Psoas muscle (tissue), 8 donors: ENCODE data around the gene C12orf56. TPM values are rescaled to one million over a fixed set of nuclear protein-coding genes. Genes with fewer than 3 reads are reported as not detected.
"Not testable (repeated sequence)": the region's sequence is repeated elsewhere in the genome, so short reads cannot be mapped to it uniquely, and the experiment has no call there.

Experiments
- ATAC-seq, 4 donors: fragments of 200-7000 bp; cut with Tn5 transposase; one replicate each; pipeline ENCODE4 v1.9.1; 2020; ENCODE audit warnings: moderate library complexity in 3 of 4, mild to moderate bottlenecking in 2 of 4
- DNase-seq, 2 donors: peaks; one replicate each; pipeline ENCODE4 v3.0.0-alpha.2; 2020
- H3K27ac ChIP-seq: fragments of 200-600 bp; one replicate; pipeline ENCODE4 v1.8.0; 2022
- H3K27me3 ChIP-seq, 3 donors: fragments of 200-600 bp in 1 of 3; one replicate each; pipeline versions ENCODE4 v1.6.1 to v1.8.0; 2013 to 2022; ENCODE audit warnings: low read length in 2 of 3, mild to moderate bottlenecking in 2 of 3, moderate library complexity in 1 of 3; ENCODE audit not compliant: insufficient read depth in 3 of 3
- H3K36me3 ChIP-seq, 2 donors: fragments of 200-600 bp in 1 of 2; one replicate each; pipeline versions ENCODE4 v1.6.1 to v1.8.0; 2013 to 2022; ENCODE audit warnings: low read depth in 1 of 2, mild to moderate bottlenecking in 1 of 2, moderate library complexity in 1 of 2; ENCODE audit not compliant: insufficient read depth in 1 of 2
- H3K4me1 ChIP-seq: fragments of 200-600 bp; one replicate; pipeline ENCODE4 v1.8.0; 2022
- H3K4me3 ChIP-seq: fragments of 200-600 bp; one replicate; pipeline ENCODE4 v1.8.0; 2022; ENCODE audit warnings: mild to moderate bottlenecking
- H3K9me3 ChIP-seq: fragments of 200-600 bp; one replicate; pipeline ENCODE4 v1.8.0; 2022
- CTCF ChIP-seq: fragments of 200-600 bp; IDR thresholded peaks from one replicate; pipeline ENCODE4 v1.8.0; 2022; ENCODE audit warnings: antibody characterized with exemption
- WGBS, 3 donors: extraction: QIAGEN DNeasy Blood & Tissue Kit; methylation state at CpG; one replicate each; pipeline versions ENCODE4 v1.1.6 to v1.1.7; 2013; 5-methylcytosine and 5-hydroxymethylcytosine counted together
- intact Hi-C, 2 donors: fragments of 100-400 bp; cut with DNase I; formaldehyde crosslinking; loops; one replicate each; pipeline versions ENCODE4 v1.11.0 to v1.14.2; 2022
- polyA plus RNA-seq, 3 donors: library from polyadenylated mRNA; stranded (reverse); fragments of 200-250 nt; gene quantifications; one replicate each; pipeline ENCODE4 v1.2.3, GENCODE V29; 2013
- total RNA-seq, 4 donors: library from RNA; stranded (reverse); fragmentation: NEBNext Ultra II Directional in 2 of 4; extraction: Animal tissue kit (Norgen Biotek cat#: 25700) in 2 of 4; gene quantifications; one replicate each; pipeline versions ENCODE4 v1.2.1 to v1.2.4, GENCODE V29; 2021 to 2023
- donor health status: healthy with polysubstance abuse.
- donor health status: DM: no; HTN: no; CAD: no; lungs with moderate emphysema.
- donor health status: Bipolar disorder and iron deficiency.
- donor health status: healthy.
- donor health status: DM: yes; HTN: yes; CAD: no.
- donor health status: DM: no; HTN: no; CAD: no.
- donor health status: DM: no; HTN: no; CAD: no.
- donor health status: DM: yes; HTN: yes; CAD: no.

The C12orf56 gene
- total and polyA plus RNA-seq, 7 donors, result 0.09 TPM; not detected in 6

- Histone ChIP-seq H3K4me3 (no peak overlapping the region), H3K27me3 (no peaks in the 10 kb centered on the region), H3K36me3 (no peaks in the 10 kb centered on the region), H3K9me3 (peaks cover 3% of the 10 kb centered on the region), H3K4me1 (no peaks in the 10 kb centered on the region), H3K27ac (no peak overlapping the region)
- 78 to 84% (median 79%) methylated on average over 5 of the region's 5 CpGs for WGBS, 3 donors
- TF ChIP-seq CTCF, result no peak
- intact Hi-C loops, result no loop called here
- no peak for DNase-seq
- no peak for ATAC-seq
Measured at GRCh38 chr12:64351265-64351664, 39.3 kb downstream of the C12orf56 start.

GRCh38 chr12:64347630-64348029, 42.9 kb downstream of the C12orf56 start:
- Histone ChIP-seq H3K36me3 (no peaks in the 10 kb centered on the region), H3K4me3 (no peak overlapping the region), H3K27ac (no peak overlapping the region), H3K27me3 (no peaks in the 10 kb centered on the region), H3K9me3 (no peaks in the 10 kb centered on the region), H3K4me1 (no peaks in the 10 kb centered on the region)
- WGBS, 3 donors, result 82 to 89% (median 86%) methylated on average over 2 of the region's 2 CpGs
- no peak for TF ChIP-seq CTCF
- DNase-seq, result no peak
- ATAC-seq, result no peak
- intact Hi-C loops, result no loop called here

GRCh38 chr12:64344631-64345030, 45.9 kb downstream of the C12orf56 start:
- 87 to 92% (median 90%) methylated on average over 4 of the region's 4 CpGs for WGBS, 3 donors
- H3K4me3 ChIP-seq, ATAC-seq, H3K4me1 ChIP-seq, H3K27ac ChIP-seq, H3K36me3 ChIP-seq, intact Hi-C loops, H3K27me3 ChIP-seq, H3K9me3 ChIP-seq, DNase-seq: not testable (repeated sequence)

- H3K4me1 ChIP-seq, intact Hi-C loops, ATAC-seq, H3K36me3 ChIP-seq, H3K9me3 ChIP-seq, H3K4me3 ChIP-seq, H3K27me3 ChIP-seq, H3K27ac ChIP-seq, DNase-seq: not testable (repeated sequence)
- 74 to 89% (median 84%) methylated on average over 2 of the region's 2 CpGs for WGBS, 3 donors
Measured at GRCh38 chr12:64340546-64340945, 50.0 kb downstream of the C12orf56 start.

- no peaks in the 10 kb centered on the region for H3K36me3 ChIP-seq
- no peaks in the 10 kb centered on the region for H3K9me3 ChIP-seq
- H3K27me3 ChIP-seq, result no peaks in the 10 kb centered on the region
- no peak for DNase-seq
- no peak overlapping the region for H3K27ac ChIP-seq
- intact Hi-C loops, result no loop called here
- no peak for ATAC-seq
- no peak for TF ChIP-seq CTCF
- H3K4me3 ChIP-seq, result no peak overlapping the region
- 54 to 80% (median 75%) methylated on average over 4 of the region's 4 CpGs for WGBS, 3 donors
- H3K4me1 ChIP-seq, result no peaks in the 10 kb centered on the region
Measured at GRCh38 chr12:64335886-64336466, 54.6 kb downstream of the C12orf56 start.

- WGBS, 3 donors, result 80 to 84% (median 82%) methylated on average over 2 of the region's 2 CpGs
- intact Hi-C loops, result no loop called here
- Histone ChIP-seq H3K36me3 (no peaks in the 10 kb centered on the region), H3K27me3 (no peaks in the 10 kb centered on the region), H3K4me1 (no peaks in the 10 kb centered on the region), H3K27ac (no peak overlapping the region), H3K9me3 (no peaks in the 10 kb centered on the region), H3K4me3 (no peak overlapping the region)
- no peak for TF ChIP-seq CTCF
- ATAC-seq (no peak), DNase-seq (no peak)
Measured at GRCh38 chr12:64332938-64333337, 57.6 kb downstream of the C12orf56 start.
